Colon (tissue), 2 donors: ENCODE data around the gene MEF2B.
"Not testable (repeated sequence)": the region's sequence is repeated elsewhere in the genome, so short reads cannot be mapped to it uniquely, and the experiment has no call there.

Experiments used
- FAIRE-seq: peaks from 2 replicates; lab custom pipeline; 2012; peaks lifted over from hg19 to GRCh38; lab: Jason Lieb, UNC
- donor health status: control.
- donor health status: control.

The MEF2B gene

GRCh38 chr19:19123386-19123785 is 46.7 kb downstream of the MEF2B start:
- FAIRE-seq: no peak

DNA sequence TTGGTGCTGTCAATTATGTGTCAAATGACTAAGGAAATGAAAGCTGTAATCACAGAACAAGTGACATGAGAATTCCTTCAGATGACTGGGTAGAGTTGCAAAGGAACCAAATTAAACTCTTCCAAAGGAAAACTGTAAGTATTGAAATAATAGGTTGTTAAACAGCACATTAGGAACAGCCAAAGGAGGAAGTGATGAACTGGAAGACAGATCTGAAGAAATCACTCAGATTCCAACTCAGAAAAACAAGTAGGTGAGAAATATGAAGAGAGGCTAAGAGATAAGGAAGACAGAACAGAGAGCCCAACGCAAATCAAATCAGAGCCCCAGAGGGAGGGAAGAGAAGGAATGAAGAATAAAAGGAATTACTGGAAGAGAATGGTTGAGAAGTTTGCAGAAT is 47.2 kb downstream of the MEF2B start:
- FAIRE-seq: no peak

DNA sequence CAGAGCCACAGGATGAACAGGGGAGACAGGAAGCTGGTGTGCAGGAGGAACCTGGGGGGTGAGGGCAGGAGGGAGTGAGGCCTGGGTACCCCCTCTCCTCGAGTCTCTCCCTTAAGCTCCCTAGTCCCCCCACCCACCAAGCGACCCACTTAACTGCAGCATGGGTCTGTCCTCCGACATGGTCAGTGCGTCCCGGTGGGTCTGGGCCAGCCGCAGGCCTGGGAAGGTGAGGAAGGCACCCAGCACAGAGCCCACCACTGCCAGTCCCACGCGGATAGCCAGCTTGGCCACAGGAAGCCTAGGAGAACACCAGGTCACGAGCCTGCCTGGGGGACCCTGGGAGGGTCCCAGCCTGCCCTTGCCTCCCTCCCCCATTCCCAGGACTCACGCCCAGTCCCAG is 48.7 kb downstream of the MEF2B start:
- FAIRE-seq: no peak

DNA sequence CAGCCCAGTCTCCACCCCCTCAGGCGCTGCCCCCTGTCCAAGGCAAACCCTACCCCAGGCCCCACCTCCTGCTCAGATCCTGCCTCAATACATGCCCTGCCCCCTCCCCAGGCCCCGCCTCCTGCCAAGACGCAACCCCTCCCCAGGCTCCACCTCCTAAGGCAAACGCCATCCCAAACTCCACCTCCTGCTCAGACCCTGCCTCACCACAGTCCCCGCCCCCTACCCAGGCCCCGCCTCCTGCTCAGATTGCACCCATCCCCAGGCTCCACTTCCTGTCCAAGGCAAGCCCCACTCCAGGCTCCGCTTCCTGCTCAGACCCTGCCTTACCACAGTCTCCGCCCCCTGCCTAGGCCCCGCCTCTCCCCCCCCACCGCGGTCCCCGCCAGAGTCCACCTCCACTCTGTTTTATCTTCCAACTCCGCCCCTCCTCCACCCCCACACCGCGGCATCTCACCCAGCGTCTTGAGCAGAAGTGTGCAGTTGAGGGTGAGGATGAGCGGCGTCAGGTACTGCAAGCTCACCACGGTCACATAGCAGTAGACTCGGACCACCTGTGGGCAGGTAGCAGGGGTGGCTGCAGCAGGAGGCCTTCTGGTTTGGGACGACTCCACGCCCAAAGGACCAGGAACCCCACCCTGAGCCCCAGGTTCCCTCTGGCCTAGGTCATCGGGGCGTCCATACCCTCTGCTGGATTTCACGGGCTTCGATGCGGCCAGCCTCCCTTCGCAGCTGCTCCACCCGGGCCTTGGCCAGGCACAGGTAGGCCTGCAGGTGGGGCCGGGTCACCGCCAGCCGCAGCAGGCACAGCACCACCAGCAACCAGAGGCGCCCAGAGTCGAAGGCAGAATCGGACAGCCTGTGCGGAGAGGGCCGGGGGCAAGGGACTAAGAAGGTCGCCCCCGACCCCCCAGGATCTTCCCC is 49.5 kb downstream of the MEF2B start:
- FAIRE-seq: no peak

- FAIRE-seq: no peak
Observed at GRCh38 chr19:19119325-19120237, 50.5 kb downstream of the MEF2B start.

DNA sequence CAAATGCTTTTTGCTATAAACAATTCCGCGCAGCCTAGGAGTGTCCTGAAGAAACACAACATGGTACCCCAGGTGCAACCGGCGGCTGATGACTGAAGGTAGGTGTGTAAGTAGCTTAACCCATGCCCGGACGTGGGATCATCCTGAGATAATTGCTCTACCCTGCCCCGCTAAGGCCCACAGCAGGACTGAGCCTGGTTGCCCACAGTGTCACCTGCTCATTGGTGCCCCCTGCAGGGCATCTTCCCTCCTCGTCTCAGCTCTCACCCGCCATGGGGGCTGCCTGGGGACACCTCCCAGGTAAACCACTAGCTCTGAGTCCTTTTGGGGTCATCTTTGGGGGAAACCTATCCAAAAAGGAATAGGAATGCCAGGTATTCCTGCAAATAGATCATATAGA is 54.1 kb downstream of the MEF2B start:
- no peak for FAIRE-seq

DNA sequence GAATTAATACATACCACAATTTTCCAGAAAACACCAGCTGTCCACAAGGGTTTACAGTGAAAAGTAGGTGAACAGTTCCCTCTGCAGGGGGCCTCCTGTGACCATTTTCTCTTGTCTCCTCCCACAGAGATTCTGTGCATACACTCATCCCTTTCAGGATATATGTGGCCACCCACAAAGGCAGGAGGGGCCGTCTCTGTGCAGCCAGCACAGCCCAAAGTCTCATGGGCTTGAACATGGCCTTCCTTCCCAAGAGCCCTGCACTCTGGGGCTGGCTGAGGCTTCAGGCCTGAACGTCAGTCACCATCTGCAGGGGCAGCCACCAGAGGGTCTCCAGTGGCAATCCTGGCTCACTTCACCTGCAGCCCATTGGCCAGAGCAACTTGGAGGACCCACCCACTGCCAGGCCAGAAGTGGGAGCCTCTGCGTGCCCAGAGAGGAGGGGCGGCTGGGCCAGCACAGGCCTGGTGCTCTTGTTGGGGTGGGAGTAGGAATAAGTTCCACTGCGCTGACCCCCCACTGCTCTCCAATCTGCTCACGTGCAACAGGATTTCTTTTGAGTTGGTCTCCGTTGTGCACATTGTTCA is 56.9 kb downstream of the MEF2B start:
- FAIRE-seq: no peak

DNA sequence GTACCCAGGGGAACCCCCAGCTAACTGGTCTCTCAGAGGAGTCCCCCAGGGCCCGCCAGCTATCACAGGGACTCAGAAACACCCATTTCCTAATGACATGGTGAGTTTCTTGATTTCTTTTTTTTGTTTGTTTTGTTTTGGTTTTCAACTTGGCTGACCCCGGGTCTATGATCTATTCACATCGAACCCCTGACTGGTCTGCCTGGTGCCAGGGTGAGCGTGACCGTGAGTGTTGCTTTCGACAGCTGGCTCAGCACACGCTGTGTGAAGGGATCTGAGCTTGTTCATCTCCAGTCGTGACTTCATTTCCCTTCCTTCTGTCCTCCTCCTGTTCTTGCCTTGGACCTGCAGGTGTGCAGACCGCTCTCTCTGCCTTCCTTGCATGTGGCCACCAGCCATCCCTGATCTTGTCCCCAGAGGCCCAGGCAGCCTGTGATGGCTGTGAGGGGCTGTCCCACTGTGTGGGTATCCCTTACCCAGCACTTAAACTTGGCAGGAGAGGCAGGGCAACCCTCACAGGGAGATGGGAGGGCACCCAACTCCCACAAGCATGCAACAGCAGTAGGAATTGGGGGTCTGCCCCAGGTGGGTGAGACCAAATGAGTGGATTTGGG is 58.0 kb downstream of the MEF2B start:
- no peak for FAIRE-seq

GRCh38 chr19:19111136-19111835 is 58.8 kb downstream of the MEF2B start:
- no peak for FAIRE-seq

GRCh38 chr19:19110410-19111135 is 59.5 kb downstream of the MEF2B start:
- no peak for FAIRE-seq

- FAIRE-seq: no peak
Observed at GRCh38 chr19:19109601-19110000, 60.5 kb downstream of the MEF2B start.

GRCh38 chr19:19107654-19108053 is 62.4 kb downstream of the MEF2B start:
- FAIRE-seq: no peak

DNA sequence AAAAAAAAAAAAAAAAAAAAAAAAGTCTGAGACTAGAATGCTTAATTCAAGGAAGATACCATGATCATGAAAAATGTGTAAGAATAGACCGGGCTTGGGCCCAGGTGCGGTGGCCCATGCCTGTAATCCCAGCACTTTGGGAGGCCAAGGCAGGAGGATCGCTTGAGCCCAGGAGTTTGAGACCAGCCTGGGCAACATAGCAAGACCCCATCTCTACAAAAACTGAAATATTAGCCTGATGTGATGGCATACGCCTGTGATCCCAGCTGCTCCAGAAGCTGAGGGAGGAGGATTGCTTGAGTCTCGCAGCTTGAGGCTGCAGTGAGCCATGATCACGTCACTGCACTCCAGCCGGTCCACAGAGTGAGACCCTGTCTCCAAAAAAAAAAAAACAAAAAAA is 63.1 kb downstream of the MEF2B start:
- FAIRE-seq: not testable (repeated sequence)

- FAIRE-seq: no peak
Observed at GRCh38 chr19:19106056-19106551, 64.0 kb downstream of the MEF2B start.

- no peak for FAIRE-seq
Observed at GRCh38 chr19:19105365-19106055, 64.6 kb downstream of the MEF2B start.

- FAIRE-seq: no peak
Observed at GRCh38 chr19:19103167-19103566, 66.9 kb downstream of the MEF2B start.

GRCh38 chr19:19102566-19102965 is 67.5 kb downstream of the MEF2B start:
- FAIRE-seq: not testable (repeated sequence)

GRCh38 chr19:19101540-19101939 is 68.5 kb downstream of the MEF2B start:
- no peak for FAIRE-seq

GRCh38 chr19:19098703-19099632 is 71.1 kb downstream of the MEF2B start:
- FAIRE-seq: no peak
